Suprapubic skin (tissue), 3 donors: Measurements from ENCODE around the gene BIN1.

Source experiments
- CTCF ChIP-seq, 2 donors: fragments of 200-600 bp in 1 of 2; fragments of 450-650 bp in 1 of 2; sonication (generic) in 1 of 2; IDR thresholded peaks; one replicate each; pipeline ENCODE4 v1.5.1; 2016 to 2019; ENCODE audit warnings: antibody characterized with exemption in 2 of 2, mild to moderate bottlenecking in 1 of 2, moderate library complexity in 1 of 2
- EP300 ChIP-seq: sonication (generic); formaldehyde crosslinking; IDR thresholded peaks from one replicate; pipeline ENCODE4 v1.6.1; 2017; ENCODE audit warnings: antibody characterized with exemption
- POLR2A ChIP-seq, 2 donors: fragments of 450-650 bp; IDR thresholded peaks; one replicate each; pipeline ENCODE4 v1.6.1; 2017; ENCODE audit warnings: antibody characterized with exemption in 2 of 2, mild to moderate bottlenecking in 2 of 2, moderate library complexity in 2 of 2

GRCh38 chr2:127012215-127012614 is 94.7 kb downstream of the BIN1 start:
- no peak for TF ChIP-seq CTCF (IDR thresholded peaks at IDR 0.05)
- TF ChIP-seq POLR2A (IDR thresholded peaks at IDR 0.05), result no peak
- no peak for TF ChIP-seq EP300
